IMR-90 (cell line): Measurements from ENCODE around the gene WDR13. TPM values are rescaled to one million over a fixed set of nuclear protein-coding genes. Genes with fewer than 3 reads are reported as not detected.

ENCODE experiments used
- ATAC-seq: fragments of 200-7000 bp; cut with Tn5 transposase; 2 replicates; pipeline ENCODE4 v1.9.1; 2020; ENCODE audit warnings: low read depth, mild to moderate bottlenecking, moderate library complexity
- BruUV-seq: library from RNA; stranded (reverse); fragments of 400-500 nt; replicated peaks from 2 replicates; lab custom pipeline; 2021; lab: Mats Ljungman, UMichigan
- CTCF ChIA-PET: fragments of 300-600 bp; formaldehyde crosslinking; extraction: SDS; loops from one replicate; lab custom pipeline; 2021; ENCODE audit warnings: antibody characterized with exemption; lab: Yijun Ruan, JAX
- POLR2A ChIA-PET: fragments of 300-600 bp; sonication (Branson Sonifier 250); formaldehyde crosslinking; loops from one replicate; lab custom pipeline; 2022; ENCODE audit warnings: antibody characterized with exemption; ENCODE audit not compliant: unreplicated experiment; lab: Charles Lee
- DNase-seq: peaks from one replicate; pipeline ENCODE4 v3.0.0; 2013
- H2AFZ ChIP-seq: replicated peaks from 2 replicates; pipeline ENCODE3; 2013; ENCODE audit warnings: low read length, mild to moderate bottlenecking; ENCODE audit not compliant: poor library complexity
- H2AK5ac ChIP-seq: 2 replicates; pipeline ENCODE4 v1.6.1; 2013; ENCODE audit warnings: low read depth, low read length, inconsistent platforms
- H2AK9ac ChIP-seq: replicated peaks from 2 replicates; pipeline ENCODE3; 2013; ENCODE audit warnings: mild to moderate bottlenecking, low read depth, low read length, moderate library complexity; ENCODE audit not compliant: poor library complexity
- H2BK120ac ChIP-seq: 2 replicates; pipeline ENCODE4 v1.6.1; 2013; ENCODE audit warnings: low read depth, low read length, inconsistent platforms
- H2BK15ac ChIP-seq: 3 replicates; pipeline ENCODE4 v1.6.1; 2013; ENCODE audit warnings: low read depth, low read length, inconsistent platforms
- H2BK20ac ChIP-seq: 2 replicates; pipeline ENCODE4 v1.6.1; 2013; ENCODE audit warnings: low read depth, mild to moderate bottlenecking, inconsistent platforms, low read length, moderate library complexity
- H2BK5ac ChIP-seq: 2 replicates; pipeline ENCODE4 v1.6.1; 2013; ENCODE audit warnings: mild to moderate bottlenecking, low read depth, low read length, inconsistent platforms; ENCODE audit not compliant: poor library complexity, severe bottlenecking
- H3K14ac ChIP-seq: replicated peaks from 2 replicates; pipeline ENCODE4 v1.6.1; 2013; ENCODE audit warnings: low read depth, low read length, inconsistent platforms
- H3K18ac ChIP-seq: 2 replicates; pipeline ENCODE4 v1.6.1; 2013; ENCODE audit warnings: low read depth, low read length, control low read depth
- H3K23ac ChIP-seq: 2 replicates; pipeline ENCODE4 v1.6.1; 2013; ENCODE audit warnings: low read depth, low read length, inconsistent platforms
- H3K27ac ChIP-seq: 2 replicates; pipeline ENCODE4 v1.5.1; 2013; ENCODE audit warnings: mild to moderate bottlenecking, control low read depth, low read length; ENCODE audit not compliant: insufficient read depth
- H3K27me3 ChIP-seq: 2 replicates; pipeline ENCODE4 v1.6.1; 2013; ENCODE audit warnings: low read length; ENCODE audit not compliant: control insufficient read depth, insufficient read depth
- H3K36me3 ChIP-seq: 2 replicates; pipeline ENCODE4 v1.6.1; 2013; ENCODE audit warnings: low read length, mixed read lengths; ENCODE audit not compliant: control insufficient read depth, insufficient read depth
- H3K4ac ChIP-seq: 2 replicates; pipeline ENCODE4 v1.6.1; 2013; ENCODE audit warnings: low read depth, low read length, inconsistent platforms
- H3K4me1 ChIP-seq: 2 replicates; pipeline ENCODE4 v1.6.1; 2013; ENCODE audit warnings: low read length, mixed read lengths; ENCODE audit not compliant: control insufficient read depth, insufficient read depth
- H3K4me2 ChIP-seq: 2 replicates; pipeline ENCODE4 v1.6.1; 2013; ENCODE audit warnings: low read depth, mild to moderate bottlenecking, control low read depth, low read length, moderate library complexity
- H3K4me3 ChIP-seq: 2 replicates; pipeline ENCODE4 v1.5.1; 2013; ENCODE audit warnings: low read depth, mild to moderate bottlenecking, control low read depth, low read length, moderate library complexity; ENCODE audit not compliant: insufficient read depth
- H3K56ac ChIP-seq: 2 replicates; pipeline ENCODE4 v1.6.1; 2013; ENCODE audit warnings: low read length, inconsistent platforms; ENCODE audit not compliant: insufficient read depth; ENCODE audit errors: extremely low read depth
- H3K79me1 ChIP-seq, 2 experiments: 2 replicates each; pipeline ENCODE4 v1.6.1; 2013; ENCODE audit warnings: low read length in 2 of 2, inconsistent platforms in 1 of 2, low read depth in 1 of 2
- H3K9ac ChIP-seq: 2 replicates; pipeline ENCODE4 v1.6.1; 2013; ENCODE audit warnings: low read depth, low read length, control low read depth
- H3K9me1 ChIP-seq: 2 replicates; pipeline ENCODE4 v1.6.1; 2013; ENCODE audit warnings: low read length, inconsistent platforms; ENCODE audit not compliant: insufficient read depth
- H3K9me3 ChIP-seq: 2 replicates; pipeline ENCODE4 v1.6.1; 2013; ENCODE audit warnings: low read length; ENCODE audit not compliant: control insufficient read depth, insufficient read depth
- H4K20me1 ChIP-seq: 2 replicates; pipeline ENCODE4 v1.6.1; 2013; ENCODE audit warnings: low read length, inconsistent platforms; ENCODE audit not compliant: insufficient read depth
- H4K5ac ChIP-seq: 2 replicates; pipeline ENCODE4 v1.6.1; 2013; ENCODE audit warnings: mild to moderate bottlenecking, low read depth, low read length, control low read depth
- H4K8ac ChIP-seq, 2 experiments: 2 replicates each; pipeline ENCODE4 v1.6.1; 2013; ENCODE audit warnings: low read depth in 2 of 2, low read length in 2 of 2, control low read depth in 1 of 2, inconsistent platforms in 1 of 2
- H4K91ac ChIP-seq: 2 replicates; pipeline ENCODE4 v1.6.1; 2013; ENCODE audit warnings: low read depth, low read length, inconsistent platforms; ENCODE audit not compliant: insufficient read depth
- BHLHE40 ChIP-seq: fragments of 150-350 bp; IDR thresholded peaks from 2 replicates; pipeline ENCODE4 v1.6.1; 2016; ENCODE audit warnings: mild to moderate bottlenecking, low read depth, low read length
- CEBPB ChIP-seq: IDR thresholded peaks from 2 replicates; pipeline ENCODE4 v1.6.1; 2012; ENCODE audit warnings: low read depth, low read length, improper control_type of control experiment
- CHD1 ChIP-seq: IDR thresholded peaks from 2 replicates; pipeline ENCODE4 v1.6.1; 2012; ENCODE audit warnings: low read depth, low read length, improper control_type of control experiment
- FOS ChIP-seq: fragments of 150-350 bp; IDR thresholded peaks from 2 replicates; pipeline ENCODE4 v1.6.1; 2016; ENCODE audit warnings: low read depth, low read length
- MXI1 ChIP-seq: IDR thresholded peaks from 2 replicates; pipeline ENCODE4 v1.6.1; 2012; ENCODE audit warnings: low read depth, mild to moderate bottlenecking, low read length, moderate library complexity, borderline replicate concordance
- POLR2A ChIP-seq: IDR thresholded peaks from 2 replicates; pipeline ENCODE4 v1.6.1; 2012; ENCODE audit warnings: mild to moderate bottlenecking, low read depth, low read length
- RAD21 ChIP-seq: IDR thresholded peaks from 2 replicates; pipeline ENCODE4 v1.6.1; 2012; ENCODE audit warnings: low read length, improper control_type of control experiment
- RCOR1 ChIP-seq: IDR thresholded peaks from 2 replicates; pipeline ENCODE4 v1.6.1; 2012; ENCODE audit warnings: mild to moderate bottlenecking, low read length, improper control_type of control experiment; ENCODE audit not compliant: insufficient replicate concordance
- RFX5 ChIP-seq: IDR thresholded peaks from 2 replicates; pipeline ENCODE4 v1.8.0; 2012; ENCODE audit warnings: low read depth, mild to moderate bottlenecking, low read length, moderate library complexity
- SMC3 ChIP-seq: fragments of 150-350 bp; IDR thresholded peaks from 2 replicates; pipeline ENCODE4 v1.6.1; 2016; ENCODE audit warnings: low read depth, mild to moderate bottlenecking, antibody characterized with exemption, low read length, moderate library complexity
- whole genome bisulfite sequencing, 2 experiments: methylation state at CpG; one replicate each; pipeline versions ENCODE4 v1.1.5 to v1.1.7; 2013; ENCODE audit warnings: missing lambda C conversion rate in 2 of 2; ENCODE audit not compliant: insufficient read length in 1 of 2; ENCODE audit errors: extremely low coverage in 2 of 2; 5-methylcytosine and 5-hydroxymethylcytosine counted together
- dilution Hi-C: fragments of 300-500 bp; cut with HindIII; formaldehyde crosslinking; loops from one replicate; pipeline ENCODE4 v1.14.3; 2018; ENCODE audit warnings: low sequenced_read_pairs; ENCODE audit not compliant: unreplicated experiment
- in situ Hi-C: fragments of 300-500 bp; cut with MboI; formaldehyde crosslinking; loops from 3 replicates; pipeline ENCODE4 v1.14.3; 2019; ENCODE audit warnings: low sequenced_read_pairs, inconsistent platforms, mixed read lengths
- intact Hi-C: fragments of 100-400 bp; cut with micrococcal nuclease; formaldehyde crosslinking; loops from 2 replicates; pipeline ENCODE4 v1.10.0; 2022
- polyA plus RNA-seq, 3 experiments: library from polyadenylated mRNA; depleted of rRNA; stranded (reverse); fragments of >200 nt; gene quantifications; 2 replicates each; pipeline ENCODE4 v1.2.3, GENCODE V29; 2012; ENCODE audit warnings: low replicate concordance in 1 of 3
- total RNA-seq: library from RNA; depleted of rRNA; stranded (reverse); fragments of >200 nt; gene quantifications from 2 replicates; pipeline ENCODE4 v1.2.3, GENCODE V29; 2012
- TF ChIP-seq, protein P1 (sequence below): fragments of 150-350 bp; IDR thresholded peaks from 2 replicates; pipeline ENCODE4 v1.6.1; 2016; ENCODE audit warnings: low read depth, mild to moderate bottlenecking, low read length, moderate library complexity, borderline replicate concordance
- TF ChIP-seq, protein P2 (sequence below): conservative IDR thresholded peaks from 2 replicates; pipeline ENCODE4 v1.5.1; 2012; ENCODE audit warnings: mild to moderate bottlenecking, low read depth, low read length, improper control_type of control experiment
- TF ChIP-seq, protein P3 (sequence below): fragments of 150-350 bp; IDR thresholded peaks from 2 replicates; pipeline ENCODE4 v1.6.1; 2017; ENCODE audit warnings: mild to moderate bottlenecking, antibody characterized with exemption, low read length, low read depth

Gene WDR13
- total and polyA plus RNA-seq, 2 of the 4 experiments (the other 2 are of a cell fraction), result 62.7 to 153 TPM

DNA sequence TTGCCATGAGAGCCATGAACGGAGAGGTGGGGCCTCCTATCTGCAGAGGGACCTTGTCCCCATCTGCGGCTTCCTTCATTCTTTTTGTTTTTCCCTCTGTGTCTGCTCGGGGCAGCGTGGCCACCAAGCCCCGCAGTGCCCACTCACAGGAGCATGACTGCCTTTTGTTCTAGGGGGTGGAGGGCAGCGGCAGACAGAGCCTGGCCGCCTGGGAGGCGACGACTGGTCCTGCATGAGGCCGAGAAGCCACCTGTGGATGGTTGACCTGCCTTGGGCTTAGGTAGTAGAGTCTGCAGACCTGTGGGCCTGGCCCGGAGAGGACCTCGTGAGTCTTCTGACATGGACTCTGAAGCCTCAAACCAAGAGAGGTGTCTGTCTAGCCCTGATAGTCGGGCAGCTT, 21.6 kb upstream of the WDR13 start:
- no peak overlapping the region for H3K56ac ChIP-seq
- H4K5ac ChIP-seq, result peak overlapping the region; percentile 95
- WGBS, 2 experiments, result 80% methylated on average over 1 of the region's 13 CpGs; no CpG with 5 or more reads in 1 of the 2 experiments
- ChIA-PET CTCF (no interaction called here), POLR2A (interaction anchor here (0.6 to 0.7 kb wide), 4 partner anchors 9 to 682 kb away, joined by 3 to 9 read pairs (median 4); no protein-coding TSS in a partner anchor)
- peaks cover 12% of the 10 kb centered on the region; the same call in 1 of the 2 replicates for H4K20me1 ChIP-seq
- H3K18ac ChIP-seq, result no peak overlapping the region
- H4K8ac ChIP-seq, result peak overlapping the region; percentile 96 to 100; a peak in 3 of 4 replicates
- peak overlapping the region; percentile 82 for H3K4me3 ChIP-seq
- H3K27me3 ChIP-seq, result no peaks in the 10 kb centered on the region
- no peak for ATAC-seq
- peaks cover 26% of the 10 kb centered on the region for H3K36me3 ChIP-seq
- BruUV-seq, result no TSS peak
- H2BK15ac ChIP-seq, result no peak overlapping the region
- H3K9me3 ChIP-seq, result no peaks in the 10 kb centered on the region
- intact Hi-C loops (no loop called here), in situ Hi-C loops (no loop called here), dilution Hi-C loops (no loop called here)
- no peak overlapping the region for H2AFZ ChIP-seq
- peak overlapping the region; percentile 98 for H4K91ac ChIP-seq
- H3K4ac ChIP-seq, result peak overlapping the region; percentile 95
- TF ChIP-seq POLR2A, result no peak
- TF ChIP-seq CEBPB, result no peak
- TF ChIP-seq RCOR1, result no peak
- TF ChIP-seq MXI1, result no peak
- no peak for TF ChIP-seq SMC3
- TF ChIP-seq CHD1, result no peak
- TF ChIP-seq FOS, result no peak
- TF ChIP-seq BHLHE40, result no peak
- no peak for TF ChIP-seq RAD21
- TF ChIP-seq, protein P1, sequence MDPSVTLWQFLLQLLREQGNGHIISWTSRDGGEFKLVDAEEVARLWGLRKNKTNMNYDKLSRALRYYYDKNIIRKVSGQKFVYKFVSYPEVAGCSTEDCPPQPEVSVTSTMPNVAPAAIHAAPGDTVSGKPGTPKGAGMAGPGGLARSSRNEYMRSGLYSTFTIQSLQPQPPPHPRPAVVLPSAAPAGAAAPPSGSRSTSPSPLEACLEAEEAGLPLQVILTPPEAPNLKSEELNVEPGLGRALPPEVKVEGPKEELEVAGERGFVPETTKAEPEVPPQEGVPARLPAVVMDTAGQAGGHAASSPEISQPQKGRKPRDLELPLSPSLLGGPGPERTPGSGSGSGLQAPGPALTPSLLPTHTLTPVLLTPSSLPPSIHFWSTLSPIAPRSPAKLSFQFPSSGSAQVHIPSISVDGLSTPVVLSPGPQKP, result no peak
- no peak for TF ChIP-seq RFX5
- TF ChIP-seq, protein P2, sequence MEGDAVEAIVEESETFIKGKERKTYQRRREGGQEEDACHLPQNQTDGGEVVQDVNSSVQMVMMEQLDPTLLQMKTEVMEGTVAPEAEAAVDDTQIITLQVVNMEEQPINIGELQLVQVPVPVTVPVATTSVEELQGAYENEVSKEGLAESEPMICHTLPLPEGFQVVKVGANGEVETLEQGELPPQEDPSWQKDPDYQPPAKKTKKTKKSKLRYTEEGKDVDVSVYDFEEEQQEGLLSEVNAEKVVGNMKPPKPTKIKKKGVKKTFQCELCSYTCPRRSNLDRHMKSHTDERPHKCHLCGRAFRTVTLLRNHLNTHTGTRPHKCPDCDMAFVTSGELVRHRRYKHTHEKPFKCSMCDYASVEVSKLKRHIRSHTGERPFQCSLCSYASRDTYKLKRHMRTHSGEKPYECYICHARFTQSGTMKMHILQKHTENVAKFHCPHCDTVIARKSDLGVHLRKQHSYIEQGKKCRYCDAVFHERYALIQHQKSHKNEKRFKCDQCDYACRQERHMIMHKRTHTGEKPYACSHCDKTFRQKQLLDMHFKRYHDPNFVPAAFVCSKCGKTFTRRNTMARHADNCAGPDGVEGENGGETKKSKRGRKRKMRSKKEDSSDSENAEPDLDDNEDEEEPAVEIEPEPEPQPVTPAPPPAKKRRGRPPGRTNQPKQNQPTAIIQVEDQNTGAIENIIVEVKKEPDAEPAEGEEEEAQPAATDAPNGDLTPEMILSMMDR, result no peak
- TF ChIP-seq, protein P3, sequence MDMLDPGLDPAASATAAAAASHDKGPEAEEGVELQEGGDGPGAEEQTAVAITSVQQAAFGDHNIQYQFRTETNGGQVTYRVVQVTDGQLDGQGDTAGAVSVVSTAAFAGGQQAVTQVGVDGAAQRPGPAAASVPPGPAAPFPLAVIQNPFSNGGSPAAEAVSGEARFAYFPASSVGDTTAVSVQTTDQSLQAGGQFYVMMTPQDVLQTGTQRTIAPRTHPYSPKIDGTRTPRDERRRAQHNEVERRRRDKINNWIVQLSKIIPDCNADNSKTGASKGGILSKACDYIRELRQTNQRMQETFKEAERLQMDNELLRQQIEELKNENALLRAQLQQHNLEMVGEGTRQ, result no peak
- H2BK20ac ChIP-seq, result no peak overlapping the region
- H3K27ac ChIP-seq, result peak overlapping the region; percentile 95
- no peak overlapping the region for H2BK5ac ChIP-seq
- peak overlapping the region; percentile 98 for H2AK5ac ChIP-seq
- H2BK120ac ChIP-seq, result no peak overlapping the region
- no peak overlapping the region for H3K23ac ChIP-seq
- H3K4me2 ChIP-seq, result peak overlapping the region; percentile 94
- DNase-seq, result no peak
- H3K14ac ChIP-seq, result peak overlapping the region; percentile 98
- peak overlapping the region; percentile 99 for H3K9ac ChIP-seq
- H3K4me1 ChIP-seq, result peaks cover 5% of the 10 kb centered on the region; the same call in 1 of the 2 replicates
- H2AK9ac ChIP-seq, result peak overlapping the region; percentile 99
- peaks cover 16 to 25% of the 10 kb centered on the region in 2 experiments; a peak in 3 of 4 replicates for H3K79me1 ChIP-seq
- peaks cover 13% of the 10 kb centered on the region for H3K9me1 ChIP-seq
